Natural killer cell (primary cell): ENCODE data around the gene CEP83. TPM values are rescaled to one million over a fixed set of nuclear protein-coding genes. Genes with fewer than 3 reads are reported as not detected.

Experiments used
- ATAC-seq, 3 donors: fragments of 150-1000 bp in 2 of 3; fragments of 200-7000 bp in 1 of 3; cut with Tn5 transposase; 1 replicate in 1 of 3; 2 replicates in 2 of 3; pipeline ENCODE4 v1.10.0; 2021; ENCODE audit warnings: mild to moderate bottlenecking in 2 of 3, moderate library complexity in 2 of 3
- DNase-seq, 2 donors: peaks; one replicate each; pipeline versions ENCODE4 v3.0.0 to v3.0.0-alpha.2; 2013 to 2021; ENCODE audit warnings: mixed read lengths in 1 of 2
- H3K27ac ChIP-seq: one replicate; pipeline ENCODE4 v1.5.1; 2013; ENCODE audit warnings: mild to moderate bottlenecking, low read length
- H3K27me3 ChIP-seq: one replicate; pipeline ENCODE4 v1.6.1; 2013; ENCODE audit warnings: low read length; ENCODE audit not compliant: control insufficient read depth, insufficient read depth
- H3K36me3 ChIP-seq: one replicate; pipeline ENCODE4 v1.6.1; 2013; ENCODE audit warnings: low read length; ENCODE audit not compliant: control insufficient read depth, insufficient read depth
- H3K4me1 ChIP-seq: one replicate; pipeline ENCODE4 v1.6.1; 2013; ENCODE audit warnings: low read length; ENCODE audit not compliant: control insufficient read depth, insufficient read depth
- H3K4me3 ChIP-seq: one replicate; pipeline ENCODE4 v1.5.1; 2013; ENCODE audit warnings: low read length
- H3K9me3 ChIP-seq: one replicate; pipeline ENCODE4 v1.6.1; 2013; ENCODE audit warnings: low read length; ENCODE audit not compliant: control insufficient read depth, insufficient read depth
- H3K27ac Mint-ChIP-seq, 2 donors: one replicate each; pipeline ENCODE4 v1.8.0; 2022; ENCODE audit warnings: mild to moderate bottlenecking in 2 of 2, mixed read lengths in 2 of 2, moderate library complexity in 1 of 2
- H3K27me3 Mint-ChIP-seq, 2 donors: one replicate each; pipeline ENCODE4 v1.8.0; 2022; ENCODE audit warnings: low read depth in 2 of 2, mixed read lengths in 2 of 2
- H3K36me3 Mint-ChIP-seq: one replicate; pipeline ENCODE4 v1.8.0; 2022; ENCODE audit warnings: mixed read lengths
- H3K4me1 Mint-ChIP-seq, 2 donors: one replicate each; pipeline ENCODE4 v1.8.0; 2022; ENCODE audit warnings: mixed read lengths in 2 of 2
- H3K4me3 Mint-ChIP-seq: one replicate; pipeline ENCODE4 v1.8.0; 2022; ENCODE audit warnings: mild to moderate bottlenecking, moderate library complexity, mixed read lengths
- H3K9me3 Mint-ChIP-seq, 2 donors: one replicate each; pipeline ENCODE4 v1.8.0; 2022; ENCODE audit warnings: mixed read lengths in 2 of 2
- CTCF ChIP-seq: fragments of 200-600 bp; IDR thresholded peaks from one replicate; pipeline ENCODE4 v1.8.0; 2022; ENCODE audit warnings: antibody characterized with exemption
- WGBS: methylation state at CpG from one replicate; pipeline ENCODE4 v1.1.7; 2013; ENCODE audit warnings: missing lambda C conversion rate; ENCODE audit not compliant: insufficient coverage; 5-methylcytosine and 5-hydroxymethylcytosine counted together
- intact Hi-C: fragments of 100-400 bp; cut with micrococcal nuclease; formaldehyde crosslinking; loops from one replicate; pipeline ENCODE4 v1.14.2; 2022
- total RNA-seq, 4 donors: library from RNA; stranded (reverse); fragments of 120-200 nt in 1 of 4; gene quantifications; one replicate each; pipeline versions ENCODE4 v1.2.3 to v1.2.4, GENCODE V29; 2013 to 2022

CEP83 gene
- total RNA-seq, 3 donors from 2014 or later (not counting 1 experiment from before 2014, with no cell fraction given) = 13.3 to 19.3 (median 15.2) TPM

DNA sequence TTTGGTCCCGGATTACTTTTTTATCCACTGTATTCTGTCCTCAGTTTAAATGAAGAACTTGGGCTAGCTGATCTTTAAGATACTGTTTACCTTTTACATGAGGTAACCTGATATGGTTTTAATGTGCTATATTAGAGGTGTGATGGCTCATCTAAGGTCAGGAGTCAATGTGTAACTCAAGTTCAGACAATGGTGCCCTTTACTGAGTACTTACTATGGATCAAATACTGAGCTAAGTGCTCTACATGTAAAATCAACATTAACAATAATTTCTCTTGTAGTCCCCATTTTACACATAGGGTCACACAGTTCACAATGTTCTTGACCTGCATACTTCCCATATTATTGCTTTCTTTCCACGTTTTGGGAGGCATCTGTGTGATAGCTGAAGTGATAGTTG lies 79.2 kb downstream of the CEP83 start:
- no peak for TF ChIP-seq CTCF
- intact Hi-C loops = no loop called here
- no peaks in the 10 kb centered on the region for H3K27me3 Mint-ChIP-seq
- Histone ChIP-seq H3K4me3 (no peak overlapping the region), H3K4me1 (no peaks in the 10 kb centered on the region), H3K27ac (no peak overlapping the region), H3K36me3 (peaks cover 16% of the 10 kb centered on the region), H3K27me3 (no peaks in the 10 kb centered on the region), H3K9me3 (peaks cover 6% of the 10 kb centered on the region)
- H3K4me3 Mint-ChIP-seq = no peak overlapping the region
- ATAC-seq (no peak), DNase-seq (no peak)
- peaks cover 17% of the 10 kb centered on the region for H3K36me3 Mint-ChIP-seq
- H3K27ac Mint-ChIP-seq = no peak overlapping the region
- no peaks in the 10 kb centered on the region for H3K4me1 Mint-ChIP-seq
- H3K9me3 Mint-ChIP-seq = peaks cover 2 to 12% of the 10 kb centered on the region in 2 donors
- 89% methylated on average over 1 of the region's 2 CpGs for WGBS

- no peak overlapping the region for H3K27ac Mint-ChIP-seq
- H3K4me3 ChIP-seq = no peak overlapping the region
- no peaks in the 10 kb centered on the region for H3K27me3 Mint-ChIP-seq
- WGBS = 73% methylated on average over 2 of the region's 3 CpGs
- H3K36me3 ChIP-seq = peaks cover 14% of the 10 kb centered on the region
- no peak overlapping the region for H3K4me3 Mint-ChIP-seq
- no peaks in the 10 kb centered on the region for H3K27me3 ChIP-seq
- no peaks in the 10 kb centered on the region for H3K4me1 Mint-ChIP-seq
- no peak overlapping the region for H3K27ac ChIP-seq
- ATAC-seq (no peak), DNase-seq (no peak)
- H3K36me3 Mint-ChIP-seq = peaks cover 8% of the 10 kb centered on the region
- TF ChIP-seq CTCF = no peak
- no peaks in the 10 kb centered on the region for H3K9me3 ChIP-seq
- H3K9me3 Mint-ChIP-seq = peaks cover 1 to 7% of the 10 kb centered on the region in 2 donors
- intact Hi-C loops = no loop called here
- no peaks in the 10 kb centered on the region for H3K4me1 ChIP-seq
Observed at GRCh38 chr12:94379479-94380113, 80.1 kb downstream of the CEP83 start.

- Histone ChIP-seq H3K27me3 (no peaks in the 10 kb centered on the region), H3K9me3 (no peaks in the 10 kb centered on the region), H3K4me3 (no peak overlapping the region), H3K36me3 (peaks cover 12% of the 10 kb centered on the region), H3K27ac (no peak overlapping the region), H3K4me1 (no peaks in the 10 kb centered on the region)
- TF ChIP-seq CTCF = no peak
- ATAC-seq (no peak), DNase-seq (no peak)
- H3K27ac Mint-ChIP-seq = no peak overlapping the region
- intact Hi-C loops = no loop called here
- no peak overlapping the region for H3K4me3 Mint-ChIP-seq
- H3K4me1 Mint-ChIP-seq = no peaks in the 10 kb centered on the region
- no peaks in the 10 kb centered on the region for H3K27me3 Mint-ChIP-seq
- 90% methylated on average over 2 of the region's 2 CpGs for WGBS
- H3K9me3 Mint-ChIP-seq = no peaks in the 10 kb centered on the region
- H3K36me3 Mint-ChIP-seq = no peaks in the 10 kb centered on the region
Observed at GRCh38 chr12:94377599-94377998, 82.1 kb downstream of the CEP83 start.

DNA sequence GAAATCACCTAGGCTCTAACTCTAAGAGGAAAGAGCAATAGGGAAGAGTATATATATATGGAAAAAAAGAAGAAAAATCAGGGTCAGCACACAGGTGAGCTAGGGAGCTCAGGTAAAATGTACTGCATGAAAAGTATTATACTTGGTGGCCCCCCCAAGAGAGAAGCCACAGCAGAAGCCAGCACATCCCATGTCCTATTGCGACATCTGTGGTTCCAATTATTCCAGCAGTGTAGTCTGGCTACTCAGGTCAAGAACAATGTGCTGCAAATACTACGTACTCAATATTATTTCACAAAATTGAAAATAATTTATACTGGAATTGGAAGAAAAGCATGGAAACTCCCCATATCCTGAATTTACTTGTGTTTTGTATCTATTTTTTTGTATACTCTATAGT lies 85.5 kb downstream of the CEP83 start:
- Mint-ChIP-seq H3K27me3 (no peaks in the 10 kb centered on the region), H3K9me3 (no peaks in the 10 kb centered on the region), H3K4me1 (no peaks in the 10 kb centered on the region), H3K27ac (no peak overlapping the region), H3K36me3 (no peaks in the 10 kb centered on the region), H3K4me3 (no peak overlapping the region)
- no peak for TF ChIP-seq CTCF
- H3K36me3 ChIP-seq = peaks cover 14% of the 10 kb centered on the region
- H3K4me1 ChIP-seq = no peaks in the 10 kb centered on the region
- H3K9me3 ChIP-seq = no peaks in the 10 kb centered on the region
- WGBS = 100% methylated on average over 1 of the region's 2 CpGs
- DNase-seq = no peak
- no peak overlapping the region for H3K27ac ChIP-seq
- H3K27me3 ChIP-seq = no peaks in the 10 kb centered on the region
- intact Hi-C loops = no loop called here
- ATAC-seq = no peak
- H3K4me3 ChIP-seq = no peak overlapping the region
